ENCODE results near the gene OLFML2B.

DNA sequence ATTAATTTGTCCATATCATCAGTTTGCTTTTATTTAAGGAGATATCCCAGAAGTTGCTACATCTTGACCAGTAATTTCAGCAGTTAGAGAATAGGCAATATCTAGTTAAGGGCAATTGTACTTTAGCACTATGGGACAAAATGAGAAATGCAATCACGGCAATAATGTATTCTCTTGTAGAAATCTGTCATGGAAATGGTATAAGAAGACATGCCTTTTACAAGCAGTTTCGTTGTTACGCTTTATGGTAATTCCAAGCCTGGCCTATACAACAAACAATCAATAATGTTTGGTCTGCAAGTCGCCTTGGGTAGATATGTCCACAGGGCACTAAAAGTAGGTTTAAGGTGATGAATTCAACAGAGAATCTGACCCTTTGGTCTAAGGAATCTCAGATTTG is 44.6 kb upstream of the OLFML2B start:
- TF ChIP-seq RAD21 (conservative IDR thresholded peaks at IDR 0.05 in 1 of 2, IDR thresholded peaks at IDR 0.05 in 1 of 2) (no peak), SMC3 (IDR thresholded peaks at IDR 0.05) (no peak), HOXB5 (CRISPR knock-in tag; IDR thresholded peaks at IDR 0.05) (no peak)
- TF ChIP-seq, protein P1, sequence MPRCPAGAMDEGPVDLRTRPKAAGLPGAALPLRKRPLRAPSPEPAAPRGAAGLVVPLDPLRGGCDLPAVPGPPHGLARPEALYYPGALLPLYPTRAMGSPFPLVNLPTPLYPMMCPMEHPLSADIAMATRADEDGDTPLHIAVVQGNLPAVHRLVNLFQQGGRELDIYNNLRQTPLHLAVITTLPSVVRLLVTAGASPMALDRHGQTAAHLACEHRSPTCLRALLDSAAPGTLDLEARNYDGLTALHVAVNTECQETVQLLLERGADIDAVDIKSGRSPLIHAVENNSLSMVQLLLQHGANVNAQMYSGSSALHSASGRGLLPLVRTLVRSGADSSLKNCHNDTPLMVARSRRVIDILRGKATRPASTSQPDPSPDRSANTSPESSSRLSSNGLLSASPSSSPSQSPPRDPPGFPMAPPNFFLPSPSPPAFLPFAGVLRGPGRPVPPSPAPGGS (IDR thresholded peaks at IDR 0.05): no peak
- TF ChIP-seq, protein P2, sequence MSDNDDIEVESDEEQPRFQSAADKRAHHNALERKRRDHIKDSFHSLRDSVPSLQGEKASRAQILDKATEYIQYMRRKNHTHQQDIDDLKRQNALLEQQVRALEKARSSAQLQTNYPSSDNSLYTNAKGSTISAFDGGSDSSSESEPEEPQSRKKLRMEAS (IDR thresholded peaks at IDR 0.05): no peak
- TF ChIP-seq, protein P3, sequence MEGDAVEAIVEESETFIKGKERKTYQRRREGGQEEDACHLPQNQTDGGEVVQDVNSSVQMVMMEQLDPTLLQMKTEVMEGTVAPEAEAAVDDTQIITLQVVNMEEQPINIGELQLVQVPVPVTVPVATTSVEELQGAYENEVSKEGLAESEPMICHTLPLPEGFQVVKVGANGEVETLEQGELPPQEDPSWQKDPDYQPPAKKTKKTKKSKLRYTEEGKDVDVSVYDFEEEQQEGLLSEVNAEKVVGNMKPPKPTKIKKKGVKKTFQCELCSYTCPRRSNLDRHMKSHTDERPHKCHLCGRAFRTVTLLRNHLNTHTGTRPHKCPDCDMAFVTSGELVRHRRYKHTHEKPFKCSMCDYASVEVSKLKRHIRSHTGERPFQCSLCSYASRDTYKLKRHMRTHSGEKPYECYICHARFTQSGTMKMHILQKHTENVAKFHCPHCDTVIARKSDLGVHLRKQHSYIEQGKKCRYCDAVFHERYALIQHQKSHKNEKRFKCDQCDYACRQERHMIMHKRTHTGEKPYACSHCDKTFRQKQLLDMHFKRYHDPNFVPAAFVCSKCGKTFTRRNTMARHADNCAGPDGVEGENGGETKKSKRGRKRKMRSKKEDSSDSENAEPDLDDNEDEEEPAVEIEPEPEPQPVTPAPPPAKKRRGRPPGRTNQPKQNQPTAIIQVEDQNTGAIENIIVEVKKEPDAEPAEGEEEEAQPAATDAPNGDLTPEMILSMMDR (IDR thresholded peaks at IDR 0.05): no peak
- TF ChIP-seq, protein P4, sequence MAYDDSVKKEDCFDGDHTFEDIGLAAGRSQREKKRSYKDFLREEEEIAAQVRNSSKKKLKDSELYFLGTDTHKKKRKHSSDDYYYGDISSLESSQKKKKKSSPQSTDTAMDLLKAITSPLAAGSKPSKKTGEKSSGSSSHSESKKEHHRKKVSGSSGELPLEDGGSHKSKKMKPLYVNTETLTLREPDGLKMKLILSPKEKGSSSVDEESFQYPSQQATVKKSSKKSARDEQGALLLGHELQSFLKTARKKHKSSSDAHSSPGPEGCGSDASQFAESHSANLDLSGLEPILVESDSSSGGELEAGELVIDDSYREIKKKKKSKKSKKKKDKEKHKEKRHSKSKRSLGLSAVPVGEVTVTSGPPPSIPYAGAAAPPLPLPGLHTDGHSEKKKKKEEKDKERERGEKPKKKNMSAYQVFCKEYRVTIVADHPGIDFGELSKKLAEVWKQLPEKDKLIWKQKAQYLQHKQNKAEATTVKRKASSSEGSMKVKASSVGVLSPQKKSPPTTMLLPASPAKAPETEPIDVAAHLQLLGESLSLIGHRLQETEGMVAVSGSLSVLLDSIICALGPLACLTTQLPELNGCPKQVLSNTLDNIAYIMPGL (CRISPR knock-in tag; IDR thresholded peaks at IDR 0.05; ENCODE audit: borderline replicate concordance): no peak
